Heart left ventricle (tissue), 13 donors: ENCODE results near the gene LHX4.

ENCODE experiments used
- POLR2A ChIP-seq, 2 donors: fragments of 450-650 bp; IDR thresholded peaks; one replicate each; pipeline ENCODE4 v1.6.1; 2017; ENCODE audit warnings: antibody characterized with exemption in 2 of 2, mild to moderate bottlenecking in 2 of 2, moderate library complexity in 2 of 2
- TF ChIP-seq, protein P1 (sequence below), 12 donors: fragments of 200-600 bp; sonication (generic) in 4 of 12; IDR thresholded peaks; one replicate each; pipeline versions ENCODE4 v1.5.0 to v1.8.0; 2018 to 2022; ENCODE audit warnings: antibody characterized with exemption in 12 of 12, mild to moderate bottlenecking in 5 of 12
- donor health status: ischemic (EF 13 %, LVEDD 7.1; RV severe dilation, severe dysfunction).
- donor health status: DM: no; HTN: yes; CAD: no.
- donor health status: DM: no; HTN: no; CAD: no.
- donor health status: ischemic (EF 25% LVEDD 6.9; RV normal size, moderate dysfunction).
- donor health status: ischemic (EF 25% LVEDD 5.7; RV mildly dilated, moderate dysfunction).
- donor health status: ischemic (EF 35%, LVEDD 5.7; RV mildly dilated, moderate dysfunction).
- donor health status: nonischemic (EF 11% LVEDD 7.7; RV severe dilation, severe dysfunction).
- donor health status: DM: yes; HTN: yes; CAD: no.
- donor health status: PGD.
- donor health status: ischemic (EF 29% LVEDD 5.4; RV normal size, mild dysfunction).
- donor health status: nonischemic (EF 23%, LVEDD 6.1; RV moderate dilation, normal function).

- TF ChIP-seq, protein P1, sequence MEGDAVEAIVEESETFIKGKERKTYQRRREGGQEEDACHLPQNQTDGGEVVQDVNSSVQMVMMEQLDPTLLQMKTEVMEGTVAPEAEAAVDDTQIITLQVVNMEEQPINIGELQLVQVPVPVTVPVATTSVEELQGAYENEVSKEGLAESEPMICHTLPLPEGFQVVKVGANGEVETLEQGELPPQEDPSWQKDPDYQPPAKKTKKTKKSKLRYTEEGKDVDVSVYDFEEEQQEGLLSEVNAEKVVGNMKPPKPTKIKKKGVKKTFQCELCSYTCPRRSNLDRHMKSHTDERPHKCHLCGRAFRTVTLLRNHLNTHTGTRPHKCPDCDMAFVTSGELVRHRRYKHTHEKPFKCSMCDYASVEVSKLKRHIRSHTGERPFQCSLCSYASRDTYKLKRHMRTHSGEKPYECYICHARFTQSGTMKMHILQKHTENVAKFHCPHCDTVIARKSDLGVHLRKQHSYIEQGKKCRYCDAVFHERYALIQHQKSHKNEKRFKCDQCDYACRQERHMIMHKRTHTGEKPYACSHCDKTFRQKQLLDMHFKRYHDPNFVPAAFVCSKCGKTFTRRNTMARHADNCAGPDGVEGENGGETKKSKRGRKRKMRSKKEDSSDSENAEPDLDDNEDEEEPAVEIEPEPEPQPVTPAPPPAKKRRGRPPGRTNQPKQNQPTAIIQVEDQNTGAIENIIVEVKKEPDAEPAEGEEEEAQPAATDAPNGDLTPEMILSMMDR (IDR thresholded peaks at IDR 0.05): no peak
- TF ChIP-seq POLR2A (IDR thresholded peaks at IDR 0.05): no peak
These were observed 17.0 kb downstream of the LHX4 start for GRCh38 chr1:180247061-180247460.
